NT2/D1 (cell line): Measurements from ENCODE around the gene ADAM23.
A peak's percentile ranks its signal among the peaks of the same experiment; 100 is the strongest.

Experiments used
- DNase-seq: peaks from one replicate; pipeline ENCODE4 v3.0.0-alpha.2; 2011; ENCODE audit warnings: low read depth, low spot score
- H3K27me3 ChIP-seq: 2 replicates; pipeline ENCODE4 v1.6.0; 2011; ENCODE audit warnings: mild to moderate bottlenecking; ENCODE audit not compliant: insufficient read length, insufficient read depth
- H3K36me3 ChIP-seq: 2 replicates; pipeline ENCODE4 v1.6.1; 2011; ENCODE audit warnings: mild to moderate bottlenecking, low read length, mixed read lengths; ENCODE audit not compliant: insufficient read depth, insufficient read length
- H3K4me1 ChIP-seq: 2 replicates; pipeline ENCODE4 v1.5.1; 2011; ENCODE audit not compliant: insufficient read depth, insufficient read length
- H3K4me3 ChIP-seq: 2 replicates; pipeline ENCODE4 v1.5.1; 2011; ENCODE audit warnings: low read depth; ENCODE audit not compliant: insufficient read length
- H3K9ac ChIP-seq: 2 replicates; pipeline ENCODE4 v1.6.0; 2011; ENCODE audit warnings: low read depth; ENCODE audit not compliant: insufficient read length
- H3K9me3 ChIP-seq: 2 replicates; pipeline ENCODE4 v1.5.1; 2011; ENCODE audit warnings: mild to moderate bottlenecking, low read length; ENCODE audit not compliant: insufficient read depth
- SUZ12 ChIP-seq: IDR thresholded peaks from 2 replicates; pipeline ENCODE4 v1.6.1; 2011; ENCODE audit not compliant: insufficient read length, insufficient read depth; ENCODE audit errors: extremely low read depth
- YY1 ChIP-seq: IDR thresholded peaks from 2 replicates; pipeline ENCODE4 v1.6.1; 2011; ENCODE audit not compliant: insufficient read length, insufficient read depth
- ZNF274 ChIP-seq: IDR thresholded peaks from 2 replicates; pipeline ENCODE4 v1.6.1; 2011; ENCODE audit warnings: mild to moderate bottlenecking, low read depth, low read length

ADAM23 gene

DNA sequence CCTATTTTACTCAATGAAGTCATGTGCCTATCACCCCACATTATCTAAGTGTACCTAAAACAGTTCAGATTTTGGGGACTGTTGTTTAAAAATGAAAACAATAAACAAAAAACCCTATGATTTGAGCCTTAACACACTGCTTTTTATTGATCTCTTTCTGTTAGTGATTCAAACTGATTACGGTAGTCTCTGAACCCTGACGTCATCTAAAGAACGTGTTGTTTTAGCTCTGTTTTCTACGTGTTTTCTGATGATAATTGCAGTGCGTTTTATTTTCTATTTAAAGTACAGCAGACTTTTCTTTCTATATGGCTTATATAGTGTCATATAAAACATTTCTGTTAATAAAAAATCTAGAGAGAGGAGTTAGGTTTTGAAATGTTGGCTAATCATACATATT lies 105.1 kb downstream of the ADAM23 start:
- no peak for TF ChIP-seq ZNF274
- no peak for TF ChIP-seq YY1
- TF ChIP-seq SUZ12, result no peak
- no peak overlapping the region for H3K9ac ChIP-seq
- H3K9me3 ChIP-seq, result no peaks in the 10 kb centered on the region
- H3K27me3 ChIP-seq, result no peaks in the 10 kb centered on the region
- no peak overlapping the region for H3K4me3 ChIP-seq
- no peaks in the 10 kb centered on the region for H3K4me1 ChIP-seq
- DNase-seq, result no peak
- no peaks in the 10 kb centered on the region for H3K36me3 ChIP-seq

GRCh38 chr2:206555721-206556120 lies 112.4 kb downstream of the ADAM23 start:
- DNase-seq, result no peak
- H3K4me3 ChIP-seq, result no peak overlapping the region
- no peaks in the 10 kb centered on the region for H3K27me3 ChIP-seq
- H3K4me1 ChIP-seq, result no peaks in the 10 kb centered on the region
- no peaks in the 10 kb centered on the region for H3K9me3 ChIP-seq
- H3K36me3 ChIP-seq, result no peaks in the 10 kb centered on the region
- TF ChIP-seq YY1 (no peak), ZNF274 (no peak), SUZ12 (no peak)
- H3K9ac ChIP-seq, result no peak overlapping the region

GRCh38 chr2:206556357-206556949 lies 113.1 kb downstream of the ADAM23 start:
- Histone ChIP-seq H3K4me1 (no peaks in the 10 kb centered on the region), H3K36me3 (no peaks in the 10 kb centered on the region), H3K9me3 (no peaks in the 10 kb centered on the region), H3K4me3 (no peak overlapping the region), H3K9ac (no peak overlapping the region), H3K27me3 (no peaks in the 10 kb centered on the region)
- DNase-seq, result peak; percentile 43
- TF ChIP-seq YY1 (no peak), SUZ12 (no peak), ZNF274 (no peak)

DNA sequence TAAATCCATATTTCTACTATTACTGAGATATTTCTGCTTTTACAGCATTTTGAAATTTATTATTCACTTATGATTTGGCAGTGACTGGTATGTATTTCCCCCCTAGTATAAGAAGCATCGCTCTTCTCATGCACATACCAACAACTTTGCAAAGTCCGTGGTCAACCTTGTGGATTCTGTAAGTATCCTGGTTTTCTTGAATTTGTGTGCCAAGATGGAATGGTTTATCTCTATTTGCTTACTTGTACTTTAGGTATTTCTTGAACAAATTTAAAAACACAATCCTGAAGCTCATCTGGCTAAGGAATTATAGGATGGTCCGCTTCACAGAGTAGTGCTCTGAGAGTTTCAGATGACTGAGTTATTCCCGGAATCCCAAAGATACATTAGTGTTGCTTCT lies 114.0 kb downstream of the ADAM23 start:
- Histone ChIP-seq H3K4me1 (no peaks in the 10 kb centered on the region), H3K9ac (no peak overlapping the region), H3K4me3 (no peak overlapping the region), H3K36me3 (no peaks in the 10 kb centered on the region), H3K27me3 (no peaks in the 10 kb centered on the region), H3K9me3 (no peaks in the 10 kb centered on the region)
- DNase-seq, result no peak
- TF ChIP-seq ZNF274 (no peak), SUZ12 (no peak), YY1 (no peak)

GRCh38 chr2:206558492-206558891 lies 115.2 kb downstream of the ADAM23 start:
- Histone ChIP-seq H3K4me3 (no peak overlapping the region), H3K9me3 (no peaks in the 10 kb centered on the region), H3K9ac (no peak overlapping the region), H3K27me3 (no peaks in the 10 kb centered on the region), H3K36me3 (no peaks in the 10 kb centered on the region), H3K4me1 (no peaks in the 10 kb centered on the region)
- no peak for DNase-seq
- no peak for TF ChIP-seq SUZ12
- TF ChIP-seq ZNF274, result no peak
- TF ChIP-seq YY1, result no peak

GRCh38 chr2:206561962-206562361 lies 118.6 kb downstream of the ADAM23 start:
- H3K9ac ChIP-seq, result no peak overlapping the region
- DNase-seq, result no peak
- no peak overlapping the region for H3K4me3 ChIP-seq
- TF ChIP-seq YY1 (no peak), SUZ12 (no peak), ZNF274 (no peak)
- H3K9me3 ChIP-seq, result no peaks in the 10 kb centered on the region
- H3K27me3 ChIP-seq, result no peaks in the 10 kb centered on the region
- no peaks in the 10 kb centered on the region for H3K4me1 ChIP-seq
- H3K36me3 ChIP-seq, result no peaks in the 10 kb centered on the region

DNA sequence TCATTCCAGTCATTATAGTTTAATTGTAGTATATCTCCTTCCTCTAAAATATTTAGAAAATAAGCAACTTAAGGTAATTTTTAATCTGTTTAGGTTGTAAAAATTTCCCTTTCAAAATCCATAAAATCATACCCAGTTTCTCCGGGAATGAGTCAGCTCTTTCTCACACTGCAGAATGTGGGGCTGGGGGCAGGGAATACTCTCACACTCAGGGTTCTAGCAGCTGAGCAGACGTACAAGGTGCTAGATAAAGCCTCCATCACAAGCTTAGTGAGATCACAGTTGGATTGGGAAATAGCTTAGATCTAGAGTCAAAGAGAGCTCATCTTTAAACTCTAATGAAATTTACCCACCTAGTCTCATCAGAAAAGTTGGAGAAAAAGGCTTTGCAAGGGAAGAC lies 119.0 kb downstream of the ADAM23 start:
- TF ChIP-seq ZNF274, result no peak
- TF ChIP-seq SUZ12, result no peak
- no peak for TF ChIP-seq YY1
- Histone ChIP-seq H3K4me1 (no peaks in the 10 kb centered on the region), H3K9me3 (no peaks in the 10 kb centered on the region), H3K4me3 (no peak overlapping the region), H3K27me3 (no peaks in the 10 kb centered on the region), H3K36me3 (no peaks in the 10 kb centered on the region), H3K9ac (no peak overlapping the region)
- no peak for DNase-seq
